RPMI7951 (cell line): ENCODE data around the gene MAGI2. TPM values are rescaled to one million over a fixed set of nuclear protein-coding genes. Genes with fewer than 3 reads are reported as not detected.
"Not testable (repeated sequence)": the region's sequence is repeated elsewhere in the genome, so short reads cannot be mapped to it uniquely, and the experiment has no call there.

Source experiments
- DNase-seq: peaks from one replicate; pipeline ENCODE4 v3.0.0-alpha.2; 2012; ENCODE audit warnings: low read depth
- total RNA-seq: library from RNA; depleted of rRNA; stranded (reverse); fragments of >200 nt; shearing (Covaris generic); gene quantifications from 2 replicates; pipeline ENCODE4 v1.2.3, GENCODE V29; 2014

Gene MAGI2
- total RNA-seq, 1 experiment from 2014 or later, result 1.1 TPM

GRCh38 chr7:79451580-79451979 is 1.9 kb downstream of the MAGI2 start:
- no peak for DNase-seq

- not testable (repeated sequence) for DNase-seq
Measured at GRCh38 chr7:79442766-79443165, 10.7 kb downstream of the MAGI2 start.

DNA sequence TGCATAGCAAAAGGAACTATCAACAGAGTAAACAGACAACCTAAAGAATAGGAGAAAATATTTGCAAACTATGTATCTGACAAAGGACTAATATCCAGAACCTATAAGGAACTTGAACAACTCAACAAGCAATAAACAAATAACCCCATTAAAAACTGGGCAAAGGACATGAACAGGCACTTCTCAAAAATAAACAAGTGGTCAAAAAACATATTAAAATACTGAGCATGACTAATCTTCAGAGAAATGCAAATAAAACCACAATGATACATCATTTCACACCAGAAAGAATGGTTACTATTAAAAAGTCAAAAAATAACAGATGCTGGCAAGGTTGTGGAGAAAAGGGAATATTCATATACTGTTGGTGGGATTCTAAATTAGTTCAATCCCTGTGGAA is 17.1 kb downstream of the MAGI2 start:
- DNase-seq, result no peak

- no peak for DNase-seq
Measured at GRCh38 chr7:79434867-79435266, 18.6 kb downstream of the MAGI2 start.

DNA sequence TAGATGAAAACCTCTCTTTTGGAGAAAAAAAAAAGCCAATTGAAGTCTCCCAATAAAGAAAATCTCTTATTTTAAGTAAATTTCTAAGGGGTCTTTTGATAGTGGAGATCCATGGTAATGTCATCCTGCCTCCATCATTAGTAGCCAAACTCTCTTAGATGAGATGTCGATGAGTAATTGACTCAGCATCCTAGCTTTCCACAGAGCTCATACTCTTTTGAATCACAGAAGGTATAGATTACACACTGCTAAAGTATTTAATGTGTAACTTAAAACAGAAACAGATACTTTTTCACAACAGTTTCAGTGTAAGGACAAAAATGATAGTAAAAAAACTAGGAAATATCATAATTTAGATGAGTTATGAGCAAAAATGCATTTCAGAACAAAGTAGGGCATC is 19.4 kb downstream of the MAGI2 start:
- no peak for DNase-seq

DNA sequence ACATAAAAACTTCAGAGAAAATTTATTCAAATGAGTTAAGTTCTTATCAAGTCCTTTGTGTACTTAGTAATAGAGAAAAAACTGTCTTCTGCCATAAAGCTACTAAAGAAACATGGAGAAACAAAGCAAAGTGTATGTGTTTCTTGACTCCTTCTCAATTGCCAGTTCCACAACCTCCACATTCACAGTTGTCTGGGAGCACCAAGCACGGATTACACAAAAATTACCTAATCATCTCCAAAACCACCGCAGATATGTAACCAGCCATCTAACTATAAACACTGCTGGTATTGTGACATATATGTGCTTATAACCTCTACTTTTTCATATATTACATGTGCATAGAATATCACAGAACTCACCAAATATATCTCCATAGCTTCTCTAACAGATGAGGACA is 23.1 kb downstream of the MAGI2 start:
- no peak for DNase-seq

GRCh38 chr7:79425665-79426064 is 27.8 kb downstream of the MAGI2 start:
- DNase-seq, result no peak

GRCh38 chr7:79421751-79422150 is 31.7 kb downstream of the MAGI2 start:
- DNase-seq, result no peak

DNA sequence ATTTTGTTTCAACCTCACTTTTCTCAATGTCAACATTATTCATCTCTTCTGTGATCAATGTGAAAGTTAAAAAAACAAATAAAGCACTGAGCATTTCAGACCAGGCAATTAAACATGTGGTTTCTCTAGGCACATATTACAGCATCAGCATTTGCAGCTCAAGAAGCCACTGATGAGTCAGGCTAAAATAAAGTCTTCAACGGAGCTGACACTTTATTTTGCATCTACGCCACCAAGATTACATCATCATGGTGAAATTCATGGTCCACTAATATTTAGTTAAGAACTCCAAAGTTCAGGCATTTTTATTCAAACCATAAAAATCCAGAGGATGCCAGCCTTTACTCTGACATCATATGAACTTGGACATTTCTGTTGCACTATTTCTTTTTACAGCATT is 33.0 kb downstream of the MAGI2 start:
- DNase-seq, result peak; percentile 21

DNA sequence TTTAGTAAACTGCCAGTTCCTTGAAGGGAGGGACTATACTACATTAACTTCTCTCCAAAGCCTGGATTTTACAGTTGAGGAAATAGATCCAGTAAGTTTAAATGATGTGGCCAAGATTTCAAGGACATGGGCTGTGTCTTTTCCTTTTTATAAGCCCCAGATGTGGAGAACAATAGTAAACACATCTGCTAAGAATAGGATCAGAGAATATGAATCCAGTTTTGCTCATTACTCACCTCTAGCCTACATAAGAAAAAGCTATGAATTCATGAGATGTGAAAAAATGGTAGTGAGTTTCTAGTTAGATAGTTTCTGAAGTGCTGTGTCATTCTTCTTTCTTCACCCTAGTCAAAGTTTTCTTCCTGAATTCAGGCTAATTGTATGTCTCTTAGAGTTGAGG is 38.6 kb downstream of the MAGI2 start:
- no peak for DNase-seq

DNA sequence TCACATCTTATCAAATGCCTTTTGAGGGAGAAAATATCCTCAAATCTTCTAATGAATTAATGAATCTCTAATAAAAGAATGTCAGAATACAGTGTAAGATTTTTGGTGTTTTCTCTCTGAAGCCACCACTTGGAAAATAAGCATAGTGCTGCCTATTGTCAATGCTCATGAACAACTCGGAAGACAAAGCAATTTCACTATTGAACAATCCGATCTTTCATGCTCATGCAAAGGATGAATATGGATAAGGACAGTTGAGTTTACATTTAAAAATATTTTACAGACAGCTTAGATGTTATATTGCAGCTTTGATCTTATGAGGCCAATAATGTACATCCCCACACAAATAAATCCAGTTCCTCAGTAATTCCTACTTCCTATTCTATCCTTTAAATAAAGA is 40.6 kb downstream of the MAGI2 start:
- DNase-seq, result no peak

GRCh38 chr7:79412438-79412837 is 41.0 kb downstream of the MAGI2 start:
- DNase-seq, result no peak

DNA sequence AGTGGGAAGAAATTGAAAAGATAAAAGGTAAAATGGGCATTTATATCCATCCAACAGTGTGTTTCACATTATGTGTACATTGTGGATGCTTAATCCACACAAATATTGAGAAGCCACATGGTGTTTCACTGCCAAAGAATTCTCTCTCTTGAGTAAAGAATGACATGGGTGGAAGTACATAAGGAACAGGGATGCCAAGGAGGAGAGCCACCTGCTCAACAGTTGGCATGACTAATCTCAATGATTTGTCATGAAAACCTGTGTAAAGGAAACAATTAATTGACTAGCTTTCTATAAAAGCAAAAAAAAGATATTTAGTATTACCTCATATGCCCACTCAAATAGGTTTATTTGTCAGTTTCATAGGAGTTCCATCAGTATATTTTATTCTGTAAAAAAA is 43.1 kb downstream of the MAGI2 start:
- DNase-seq, result no peak

- DNase-seq, result no peak
Measured at GRCh38 chr7:79407351-79407750, 46.1 kb downstream of the MAGI2 start.

- no peak for DNase-seq
Measured at GRCh38 chr7:79406371-79406770, 47.1 kb downstream of the MAGI2 start.

GRCh38 chr7:79405368-79405767 is 48.1 kb downstream of the MAGI2 start:
- no peak for DNase-seq

DNA sequence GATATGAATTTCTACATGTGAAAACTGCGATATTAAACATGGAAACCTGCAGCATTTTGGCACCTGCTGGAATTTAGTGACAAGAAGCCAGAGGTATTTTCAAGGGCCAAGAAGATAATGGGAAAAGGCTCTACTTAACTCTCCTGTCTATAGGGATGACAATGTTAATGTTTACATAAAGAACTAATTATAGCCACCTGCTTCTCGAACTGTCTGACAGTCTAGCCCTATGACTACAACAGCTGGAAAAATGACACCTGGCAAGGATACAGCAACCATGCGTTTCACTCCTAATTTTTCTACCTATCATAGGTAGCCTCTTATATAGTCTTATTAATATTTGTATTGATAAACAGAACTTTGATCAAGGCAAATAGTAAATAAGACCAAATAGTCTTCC is 49.6 kb downstream of the MAGI2 start:
- no peak for DNase-seq

GRCh38 chr7:79403451-79403850 is 50.0 kb downstream of the MAGI2 start:
- DNase-seq, result no peak

DNA sequence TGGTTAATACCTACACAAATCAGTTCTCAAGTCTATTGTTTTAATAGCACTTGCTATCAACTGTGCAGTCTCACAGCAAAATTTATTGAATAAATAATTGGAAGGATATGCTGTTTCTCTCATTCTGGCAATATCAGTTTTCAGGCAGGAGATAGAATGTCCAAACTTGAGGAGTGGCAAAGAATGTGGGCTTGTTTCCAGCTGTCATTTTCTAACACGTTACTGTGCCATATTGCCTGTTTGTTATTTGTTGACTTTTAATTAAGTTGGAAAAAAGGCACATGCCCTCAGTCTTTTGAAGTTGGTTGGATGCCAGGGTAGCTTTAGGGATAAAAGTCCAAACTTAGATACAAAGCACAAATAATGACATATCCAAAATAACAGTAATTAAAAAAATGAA is 52.2 kb downstream of the MAGI2 start:
- no peak for DNase-seq

DNA sequence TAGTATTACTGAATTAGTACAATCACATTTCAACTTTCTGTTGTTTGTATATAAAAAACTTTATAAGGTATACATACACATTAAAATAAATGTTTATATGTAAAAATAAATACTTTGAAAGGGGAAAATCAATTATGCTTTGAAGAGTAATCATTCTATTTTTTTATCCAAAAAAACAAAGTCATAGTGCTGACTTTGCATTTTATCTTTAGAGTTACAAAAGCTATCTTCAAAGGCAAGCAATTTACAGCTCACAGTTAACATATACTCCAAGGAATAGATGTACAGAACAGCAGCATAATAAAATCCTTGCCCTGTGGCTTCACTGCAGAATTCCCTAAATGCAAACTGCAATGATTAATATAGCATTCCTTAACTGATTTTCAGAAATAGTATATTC is 53.2 kb downstream of the MAGI2 start:
- no peak for DNase-seq

GRCh38 chr7:79398138-79398749 is 55.2 kb downstream of the MAGI2 start:
- DNase-seq, result no peak

DNA sequence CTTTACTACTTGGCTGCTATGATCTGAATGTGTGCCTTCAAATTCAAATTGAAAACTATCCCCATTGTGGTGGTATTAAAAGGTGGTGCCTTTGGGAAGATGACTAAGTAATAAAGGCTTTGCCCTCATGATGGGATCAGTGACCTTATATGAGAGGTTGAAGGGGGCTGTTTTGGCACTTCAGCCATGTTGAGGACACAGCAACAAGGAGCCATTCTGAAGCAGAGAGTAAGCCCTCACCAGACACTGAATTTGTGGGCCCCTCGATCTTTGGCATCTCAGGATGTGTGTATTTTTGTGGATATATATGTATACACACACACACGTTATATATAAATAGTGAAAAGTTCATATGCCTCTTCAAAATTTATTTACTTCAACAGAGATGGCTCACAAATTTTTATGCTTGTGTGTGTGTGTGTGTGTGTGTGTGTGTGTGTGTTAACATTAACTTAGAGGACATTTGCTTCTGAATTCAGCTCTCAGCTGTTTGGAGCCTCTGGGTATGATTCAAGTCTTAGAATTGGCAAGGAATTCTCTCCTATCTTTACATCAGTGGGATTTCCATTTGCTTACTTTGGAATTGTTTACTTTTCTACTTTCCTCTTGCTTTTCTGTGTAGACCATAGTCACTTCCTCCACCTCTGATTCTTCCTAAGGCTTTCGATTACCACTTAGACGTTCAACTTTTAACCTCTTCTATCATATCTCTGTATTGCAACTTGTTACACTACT is 66.6 kb downstream of the MAGI2 start:
- no peak for DNase-seq

- no peak for DNase-seq
Measured at GRCh38 chr7:79381921-79382320, 71.5 kb downstream of the MAGI2 start.

DNA sequence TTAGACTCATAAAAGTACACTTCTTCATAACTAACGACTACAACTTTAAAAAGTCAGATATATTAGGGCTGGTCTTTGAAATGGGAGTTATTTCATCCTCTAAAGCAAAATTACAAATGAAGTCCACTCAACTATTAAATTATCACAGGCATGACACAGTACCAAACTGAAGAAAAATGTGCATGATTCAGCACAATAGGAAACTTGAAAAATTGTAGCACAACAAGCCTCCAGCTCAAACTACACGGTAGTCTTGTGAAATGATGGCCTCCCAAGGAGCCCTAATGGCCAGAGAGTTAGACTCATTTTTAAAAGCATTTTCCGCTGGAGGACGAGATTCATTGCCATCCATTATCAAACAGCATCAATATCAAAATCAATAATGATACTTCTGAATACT is 76.4 kb downstream of the MAGI2 start:
- DNase-seq, result no peak
